Cardiac septum (tissue), 1 donor: ENCODE measurements around the gene SLC25A40. TPM values are rescaled to one million over a fixed set of nuclear protein-coding genes. Genes with fewer than 3 reads are reported as not detected.

Source experiments
- DNase-seq: peaks from one replicate; pipeline ENCODE4 v3.0.0-alpha.2; 2020; ENCODE audit warnings: low spot score
- intact Hi-C: fragments of 100-400 bp; cut with DNase I; formaldehyde crosslinking; loops from one replicate; pipeline ENCODE4 v1.14.0; 2022
- total RNA-seq: library from RNA; stranded (reverse); fragmentation: NEBNext Ultra II Directional; extraction: Animal tissue kit (Norgen Biotek cat#: 25700); gene quantifications from one replicate; pipeline ENCODE4 v1.2.1, GENCODE V29; 2021
- donor health status: DM: no; HTN: no; CAD: no.

SLC25A40 gene
- total RNA-seq, 1 donor from 2014 or later, result 20.0 TPM

DNA sequence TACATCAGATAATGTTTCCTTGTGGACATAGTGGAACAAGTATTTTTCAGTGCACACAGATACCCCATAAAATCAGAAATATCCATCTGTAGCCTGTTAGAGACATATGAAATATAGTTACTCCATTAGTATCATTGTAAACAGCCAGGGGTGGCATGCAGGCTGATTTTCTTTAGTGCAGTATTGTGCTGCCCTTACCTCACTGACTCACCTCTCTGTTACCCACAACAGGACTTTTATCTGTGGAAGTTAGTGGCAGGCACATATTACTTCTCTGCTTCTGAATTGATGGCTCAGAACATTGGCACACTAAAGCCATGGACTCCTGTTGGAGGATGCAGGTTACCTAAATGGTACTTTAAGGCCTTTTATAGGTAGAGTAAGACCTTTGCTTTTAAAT lies 70.0 kb downstream of the SLC25A40 start:
- intact Hi-C loops, result no loop called here
- DNase-seq, result no peak

DNA sequence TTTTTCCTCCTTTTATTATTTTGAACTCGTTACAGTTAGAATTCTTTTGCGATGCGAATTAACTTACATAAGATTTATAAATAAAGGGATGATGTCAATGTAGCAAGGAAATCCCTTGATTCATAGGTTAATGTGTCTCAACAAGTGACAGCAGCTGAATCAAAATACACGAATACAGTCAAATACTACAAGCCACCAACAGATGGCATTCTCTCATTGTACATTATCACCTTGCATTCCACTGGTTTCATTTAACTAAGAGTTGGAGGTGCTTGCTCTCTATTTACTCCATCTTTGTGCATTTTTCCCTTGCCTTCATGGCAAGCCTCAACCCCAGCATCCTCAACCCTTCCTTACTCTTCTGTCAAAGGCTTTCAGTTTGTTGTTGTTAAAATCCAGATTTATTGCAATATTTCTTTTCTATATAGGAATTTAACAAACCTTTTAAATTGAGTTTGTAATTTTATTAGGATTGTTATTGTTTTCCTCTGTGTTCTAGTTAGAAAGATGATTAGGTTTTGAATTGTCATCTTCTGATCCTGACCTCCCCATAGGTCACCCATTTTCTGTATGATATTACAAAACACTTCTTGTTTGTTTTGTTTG lies 78.3 kb downstream of the SLC25A40 start:
- intact Hi-C loops, result loop anchor here (5.0 kb wide), 1 partner anchor 314 kb away; no protein-coding TSS in a partner anchor
- DNase-seq, result no peak

GRCh38 chr7:87797395-87797794 lies 78.8 kb downstream of the SLC25A40 start:
- intact Hi-C loops, result loop anchor here (5.0 kb wide), 1 partner anchor 315 kb away; no protein-coding TSS in a partner anchor
- no peak for DNase-seq

- DNase-seq, result no peak
- intact Hi-C loops, result no loop called here
Observed at GRCh38 chr7:87785368-87785995, 90.7 kb downstream of the SLC25A40 start.

GRCh38 chr7:87784424-87784823 lies 91.7 kb downstream of the SLC25A40 start:
- DNase-seq, result no peak
- intact Hi-C loops, result no loop called here

Other genes with a start within 250 kb of the SLC25A40 start
- gene RUNDC3B, start 248.0 kb downstream of the SLC25A40 start, total RNA-seq, result 1.5 TPM
- 2.5 TPM for gene DBF4, start 133 bp upstream of the SLC25A40 start, total RNA-seq
- 3.4 TPM for gene ADAM22, start 57.9 kb upstream of the SLC25A40 start, total RNA-seq